ENCODE results near the gene SLC8B1. TPM values are rescaled to one million over a fixed set of nuclear protein-coding genes. Genes with fewer than 3 reads are reported as not detected.

The SLC8B1 gene
- total and polyA plus RNA-seq, 2 donors: 15.2 to 55.9 TPM

DNA sequence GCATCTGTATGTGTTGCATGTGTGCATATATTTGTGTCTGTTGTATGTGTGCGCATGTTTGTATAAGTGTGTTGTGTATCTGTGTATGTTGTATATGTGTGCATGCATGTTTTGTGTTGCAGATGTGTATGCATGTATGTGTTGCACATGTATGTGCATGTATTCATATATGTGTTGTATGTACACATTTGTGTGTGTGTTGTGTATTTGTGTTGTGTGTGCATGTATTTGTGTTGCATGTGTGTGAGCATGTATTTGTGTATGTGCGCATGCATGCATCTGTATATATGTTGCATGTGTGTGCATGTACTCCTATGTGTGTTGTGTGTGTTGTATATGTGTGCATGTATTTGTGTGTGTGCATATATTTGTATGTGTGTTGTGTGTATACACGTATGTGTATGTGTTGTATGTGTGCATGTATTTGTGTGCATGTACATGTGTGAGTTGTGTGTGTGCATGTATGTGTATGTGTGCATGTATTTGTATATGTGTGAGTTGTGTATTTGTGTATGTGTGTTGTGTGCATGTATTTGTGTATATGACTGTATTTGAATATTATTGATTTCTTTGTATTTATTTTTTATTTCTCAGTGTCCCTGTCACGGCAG lies 16.8 kb downstream of the SLC8B1 start:
- Histone ChIP-seq H3K27me3 (ENCODE audit: control insufficient read depth in 2 of 2, insufficient read depth in 1 of 2, low read length in 1 of 2) (no peaks in the 10 kb centered on the region), H3K36me3 (ENCODE audit: control insufficient read depth in 2 of 2, insufficient read depth in 2 of 2, low read length in 1 of 2) (peaks cover 76 to 98% of the 10 kb centered on the region in 2 donors)
- DNase-seq (ENCODE audit: low read depth in 6 of 9, low spot score in 9 of 9): no peak

DNA sequence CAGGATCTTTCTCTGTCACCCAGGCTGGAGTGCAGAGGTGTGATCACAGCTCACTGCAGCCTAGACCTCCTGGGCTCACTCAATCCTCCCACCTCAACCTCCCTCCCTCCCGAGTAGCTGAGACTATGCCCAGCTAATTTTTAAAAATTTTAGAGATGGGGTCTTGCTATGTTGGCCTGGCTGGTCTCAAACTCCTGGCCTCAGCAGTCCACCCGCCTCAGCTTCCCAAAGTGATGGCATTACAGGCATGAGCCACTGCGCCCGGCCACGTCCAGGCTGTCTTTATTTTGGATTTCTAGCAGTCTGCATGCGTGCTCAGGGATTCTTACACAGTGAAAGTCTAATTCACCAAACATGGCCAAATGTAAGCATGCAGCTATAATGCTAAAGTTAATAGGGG lies 17.8 kb downstream of the SLC8B1 start:
- H3K9me3 ChIP-seq (ENCODE audit: control insufficient read depth in 2 of 2, insufficient read depth in 1 of 2, low read length in 1 of 2): peaks cover 0 to 7% of the 10 kb centered on the region in 2 donors
- peaks cover 77 to 98% of the 10 kb centered on the region in 2 donors for H3K36me3 ChIP-seq (ENCODE audit: control insufficient read depth in 2 of 2, insufficient read depth in 2 of 2, low read length in 1 of 2)
- WGBS: 97% methylated on average over 6 of the region's 6 CpGs
- no peak for DNase-seq (ENCODE audit: low read depth in 6 of 9, low spot score in 9 of 9)
- no peaks in the 10 kb centered on the region for H3K27me3 ChIP-seq (ENCODE audit: control insufficient read depth in 2 of 2, insufficient read depth in 1 of 2, low read length in 1 of 2)
- H3K4me3 ChIP-seq (ENCODE audit: low read length in 2 of 2): no peak overlapping the region
- no peak overlapping the region for H3K27ac ChIP-seq (ENCODE audit: low read depth in 1 of 2, low read length in 1 of 2)
- no peaks in the 10 kb centered on the region for H3K4me1 ChIP-seq (ENCODE audit: control insufficient read depth in 2 of 2, insufficient read depth in 2 of 2, low read length in 2 of 2)

More for the DNA sequence above, 16.8 kb downstream of the SLC8B1 start:
- Histone ChIP-seq H3K4me3 (ENCODE audit: low read length in 2 of 2) (no peak overlapping the region), H3K27ac (ENCODE audit: low read depth in 1 of 2, low read length in 1 of 2) (no peak overlapping the region), H3K9me3 (ENCODE audit: control insufficient read depth in 2 of 2, insufficient read depth in 1 of 2, low read length in 1 of 2) (peaks cover 0 to 10% of the 10 kb centered on the region in 2 donors), H3K4me1 (ENCODE audit: control insufficient read depth in 2 of 2, insufficient read depth in 2 of 2, low read length in 2 of 2) (no peaks in the 10 kb centered on the region)
- WGBS: 98% methylated on average over 4 of the region's 4 CpGs

DNA sequence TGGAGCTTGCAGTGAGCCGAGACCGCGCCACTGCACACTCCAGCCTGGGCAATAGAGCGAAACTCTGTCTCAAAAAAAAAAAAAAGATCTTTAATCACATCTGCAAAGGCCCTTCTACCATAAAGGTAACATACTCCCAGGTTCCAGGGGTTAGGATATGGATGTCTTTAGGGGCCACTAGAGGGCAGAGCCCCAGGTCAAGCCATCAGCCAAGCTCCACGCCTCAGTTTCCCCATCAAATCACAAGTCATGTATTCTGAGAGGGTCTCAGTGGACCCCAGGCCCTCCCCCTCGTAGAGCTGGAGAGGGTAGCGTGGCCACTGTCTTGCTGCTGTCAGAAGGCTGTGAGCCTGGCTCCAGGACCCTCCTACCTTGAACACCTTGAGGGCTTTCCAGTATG lies 18.8 kb downstream of the SLC8B1 start:
- Histone ChIP-seq H3K4me3 (ENCODE audit: low read length in 2 of 2) (no peak overlapping the region), H3K9me3 (ENCODE audit: control insufficient read depth in 2 of 2, insufficient read depth in 1 of 2, low read length in 1 of 2) (peaks cover 0 to 5% of the 10 kb centered on the region in 2 donors), H3K27ac (ENCODE audit: low read depth in 1 of 2, low read length in 1 of 2) (no peak overlapping the region), H3K4me1 (ENCODE audit: control insufficient read depth in 2 of 2, insufficient read depth in 2 of 2, low read length in 2 of 2) (no peaks in the 10 kb centered on the region), H3K36me3 (ENCODE audit: control insufficient read depth in 2 of 2, insufficient read depth in 2 of 2, low read length in 1 of 2) (peaks cover 80 to 100% of the 10 kb centered on the region in 2 donors), H3K27me3 (ENCODE audit: control insufficient read depth in 2 of 2, insufficient read depth in 1 of 2, low read length in 1 of 2) (no peaks in the 10 kb centered on the region)
- 99% methylated on average over 7 of the region's 7 CpGs for WGBS
- no peak for DNase-seq (ENCODE audit: low read depth in 6 of 9, low spot score in 9 of 9)

DNA sequence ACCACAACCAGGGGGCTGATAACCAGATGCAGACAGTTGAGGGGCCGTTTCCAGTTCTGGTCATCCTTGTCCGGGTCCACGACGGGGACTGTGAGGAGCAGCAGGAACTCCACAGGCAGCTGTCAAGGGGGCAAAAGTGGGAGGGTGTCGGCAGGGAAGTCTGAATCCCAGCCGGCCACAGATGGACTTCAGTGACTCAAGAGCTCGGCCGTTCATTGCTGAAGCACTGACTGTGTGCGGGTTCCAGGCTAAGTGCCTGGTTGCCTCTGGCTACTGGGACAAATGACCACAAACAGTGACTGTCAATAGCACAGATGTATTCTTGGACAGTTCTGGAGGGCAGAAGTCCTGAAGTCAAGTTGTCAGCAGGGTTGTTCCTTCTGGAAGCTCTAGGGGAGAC lies 19.6 kb downstream of the SLC8B1 start:
- Histone ChIP-seq H3K9me3 (ENCODE audit: control insufficient read depth in 2 of 2, insufficient read depth in 1 of 2, low read length in 1 of 2) (peaks cover 0 to 1% of the 10 kb centered on the region in 2 donors), H3K36me3 (ENCODE audit: control insufficient read depth in 2 of 2, insufficient read depth in 2 of 2, low read length in 1 of 2) (peaks cover 79 to 99% of the 10 kb centered on the region in 2 donors), H3K4me3 (ENCODE audit: low read length in 2 of 2) (no peak overlapping the region), H3K27me3 (ENCODE audit: control insufficient read depth in 2 of 2, insufficient read depth in 1 of 2, low read length in 1 of 2) (no peaks in the 10 kb centered on the region), H3K27ac (ENCODE audit: low read depth in 1 of 2, low read length in 1 of 2) (no peak overlapping the region), H3K4me1 (ENCODE audit: control insufficient read depth in 2 of 2, insufficient read depth in 2 of 2, low read length in 2 of 2) (no peaks in the 10 kb centered on the region)
- DNase-seq (ENCODE audit: low read depth in 6 of 9, low spot score in 9 of 9): no peak
- 98% methylated on average over 9 of the region's 9 CpGs for WGBS

DNA sequence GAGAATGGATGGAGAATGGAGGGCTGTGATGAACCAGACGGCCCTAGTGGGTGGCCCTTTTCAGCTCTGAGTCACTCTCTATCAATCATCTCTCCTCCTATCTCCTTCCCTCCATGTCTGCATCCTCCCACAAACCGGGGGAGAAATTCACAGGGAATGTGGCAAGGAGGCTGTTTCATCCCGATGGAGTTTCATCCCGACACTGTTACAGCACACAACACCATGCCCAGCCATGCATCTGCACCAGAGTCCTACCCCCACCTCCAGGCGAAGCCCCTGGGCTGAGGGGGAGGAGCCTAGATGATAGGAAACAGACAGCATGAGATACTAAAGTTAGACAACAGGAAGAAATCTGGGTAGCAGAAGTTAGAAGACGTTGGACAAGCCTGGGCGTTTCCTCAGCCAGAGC lies 20.8 kb downstream of the SLC8B1 start:
- no peak for DNase-seq (ENCODE audit: low read depth in 6 of 9, low spot score in 9 of 9)
- H3K36me3 ChIP-seq (ENCODE audit: control insufficient read depth in 2 of 2, insufficient read depth in 2 of 2, low read length in 1 of 2): peaks cover 81 to 99% of the 10 kb centered on the region in 2 donors
- no peaks in the 10 kb centered on the region for H3K4me1 ChIP-seq (ENCODE audit: control insufficient read depth in 2 of 2, insufficient read depth in 2 of 2, low read length in 2 of 2)
- 95% methylated on average over 7 of the region's 7 CpGs for WGBS
- H3K9me3 ChIP-seq (ENCODE audit: control insufficient read depth in 2 of 2, insufficient read depth in 1 of 2, low read length in 1 of 2): peaks cover 0 to 1% of the 10 kb centered on the region in 2 donors
- H3K27ac ChIP-seq (ENCODE audit: low read depth in 1 of 2, low read length in 1 of 2): no peak overlapping the region
- no peak overlapping the region for H3K4me3 ChIP-seq (ENCODE audit: low read length in 2 of 2)
- H3K27me3 ChIP-seq (ENCODE audit: control insufficient read depth in 2 of 2, insufficient read depth in 1 of 2, low read length in 1 of 2): no peaks in the 10 kb centered on the region

DNA sequence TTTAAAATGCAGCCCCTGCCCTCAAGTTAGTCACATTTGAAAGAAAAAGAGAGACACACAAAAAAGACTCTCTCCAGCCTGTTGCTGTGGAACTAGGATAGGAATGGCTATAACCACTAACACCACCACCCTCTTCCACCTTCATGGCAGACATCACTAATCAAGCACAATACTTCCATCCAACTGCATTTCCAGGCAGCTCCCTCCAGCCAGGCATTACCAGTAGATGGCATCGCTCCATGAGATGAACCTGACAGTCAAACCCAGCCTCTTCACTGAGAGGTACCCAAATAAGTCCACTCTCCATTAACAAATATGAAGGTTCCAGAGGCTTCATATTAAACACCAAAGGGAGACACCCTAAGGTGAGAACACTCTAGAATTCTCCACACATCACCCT lies 24.4 kb downstream of the SLC8B1 start:
- H3K36me3 ChIP-seq (ENCODE audit: control insufficient read depth in 2 of 2, insufficient read depth in 2 of 2, low read length in 1 of 2): peaks cover 66 to 90% of the 10 kb centered on the region in 2 donors
- DNase-seq (ENCODE audit: low read depth in 6 of 9, low spot score in 9 of 9): peak in 2 of 9 donors; percentile 15 to 24
- 100% methylated on average over 1 of the region's 1 CpG for WGBS

DNA sequence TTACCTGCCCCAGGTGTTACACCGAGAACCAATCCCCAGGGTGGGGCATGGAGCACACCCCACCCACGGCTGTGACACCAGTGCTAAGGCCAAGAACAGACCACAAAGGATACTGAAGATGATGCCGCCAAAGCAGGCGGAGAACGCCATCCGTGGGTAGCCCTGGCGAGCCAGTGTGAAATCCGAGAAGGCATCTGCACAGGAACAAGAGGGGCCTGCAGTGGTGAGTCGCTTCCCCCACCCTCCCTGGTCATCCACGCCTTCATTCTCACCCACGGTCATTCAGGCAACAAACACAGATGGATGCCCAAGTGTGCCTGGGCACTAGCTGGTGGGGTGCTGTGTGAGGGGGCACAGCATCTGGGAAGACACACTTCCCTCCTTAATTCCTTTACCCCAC lies 28.5 kb downstream of the SLC8B1 start:
- Histone ChIP-seq H3K36me3 (ENCODE audit: control insufficient read depth in 2 of 2, insufficient read depth in 2 of 2, low read length in 1 of 2) (peaks cover 66 to 79% of the 10 kb centered on the region in 2 donors), H3K9me3 (ENCODE audit: control insufficient read depth in 2 of 2, insufficient read depth in 1 of 2, low read length in 1 of 2) (peaks cover 0 to 2% of the 10 kb centered on the region in 2 donors), H3K4me3 (ENCODE audit: low read length in 2 of 2) (no peak overlapping the region), H3K27ac (ENCODE audit: low read depth in 1 of 2, low read length in 1 of 2) (no peak overlapping the region), H3K4me1 (ENCODE audit: control insufficient read depth in 2 of 2, insufficient read depth in 2 of 2, low read length in 2 of 2) (peaks cover 5 to 17% of the 10 kb centered on the region in 2 donors), H3K27me3 (ENCODE audit: control insufficient read depth in 2 of 2, insufficient read depth in 1 of 2, low read length in 1 of 2) (no peaks in the 10 kb centered on the region)
- 96% methylated on average over 11 of the region's 11 CpGs for WGBS
- DNase-seq (ENCODE audit: low read depth in 6 of 9, low spot score in 9 of 9): no peak

More for the DNA sequence above, 24.4 kb downstream of the SLC8B1 start:
- Histone ChIP-seq H3K27me3 (ENCODE audit: control insufficient read depth in 2 of 2, insufficient read depth in 1 of 2, low read length in 1 of 2) (no peaks in the 10 kb centered on the region), H3K9me3 (ENCODE audit: control insufficient read depth in 2 of 2, insufficient read depth in 1 of 2, low read length in 1 of 2) (peaks cover 0 to 1% of the 10 kb centered on the region in 2 donors), H3K27ac (ENCODE audit: low read depth in 1 of 2, low read length in 1 of 2) (no peak overlapping the region), H3K4me1 (ENCODE audit: control insufficient read depth in 2 of 2, insufficient read depth in 2 of 2, low read length in 2 of 2) (no peaks in the 10 kb centered on the region), H3K4me3 (ENCODE audit: low read length in 2 of 2) (no peak overlapping the region)

DNA sequence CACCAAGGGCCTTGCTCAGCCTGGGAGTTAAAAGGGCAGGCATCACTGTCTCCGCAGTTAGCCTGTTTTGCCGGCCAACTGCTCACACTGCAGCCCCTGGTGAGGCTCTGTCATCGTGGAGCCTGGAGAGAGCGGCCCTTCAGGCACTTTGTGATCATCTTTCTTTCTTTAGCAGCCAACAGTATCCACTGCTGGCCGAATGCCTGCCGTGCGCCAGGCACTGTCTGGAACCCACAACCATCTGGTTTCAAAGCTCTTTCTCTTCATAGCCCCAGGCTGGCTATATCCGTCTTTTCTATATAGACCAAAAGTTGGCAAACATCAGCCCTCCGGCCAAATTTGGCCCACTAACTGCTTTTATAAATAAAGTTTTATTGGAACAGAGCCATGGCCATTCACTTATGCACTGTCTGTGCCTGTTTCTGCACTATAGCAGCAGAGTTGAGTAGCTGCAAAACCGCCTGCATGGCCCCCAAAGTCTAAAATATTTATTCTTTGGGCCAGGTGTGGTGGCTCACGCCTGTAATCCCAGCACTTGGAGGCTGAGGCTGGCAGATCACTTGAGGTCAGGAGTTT lies 29.5 kb downstream of the SLC8B1 start:
- Histone ChIP-seq H3K36me3 (ENCODE audit: control insufficient read depth in 2 of 2, insufficient read depth in 2 of 2, low read length in 1 of 2) (peaks cover 59 to 73% of the 10 kb centered on the region in 2 donors), H3K27ac (ENCODE audit: low read depth in 1 of 2, low read length in 1 of 2) (no peak overlapping the region), H3K27me3 (ENCODE audit: control insufficient read depth in 2 of 2, insufficient read depth in 1 of 2, low read length in 1 of 2) (no peaks in the 10 kb centered on the region), H3K9me3 (ENCODE audit: control insufficient read depth in 2 of 2, insufficient read depth in 1 of 2, low read length in 1 of 2) (peaks cover 0 to 1% of the 10 kb centered on the region in 2 donors), H3K4me1 (ENCODE audit: control insufficient read depth in 2 of 2, insufficient read depth in 2 of 2, low read length in 2 of 2) (peaks cover 5 to 17% of the 10 kb centered on the region in 2 donors), H3K4me3 (ENCODE audit: low read length in 2 of 2) (no peak overlapping the region)
- 97% methylated on average over 11 of the region's 11 CpGs for WGBS
- no peak for DNase-seq (ENCODE audit: low read depth in 6 of 9, low spot score in 9 of 9)

DNA sequence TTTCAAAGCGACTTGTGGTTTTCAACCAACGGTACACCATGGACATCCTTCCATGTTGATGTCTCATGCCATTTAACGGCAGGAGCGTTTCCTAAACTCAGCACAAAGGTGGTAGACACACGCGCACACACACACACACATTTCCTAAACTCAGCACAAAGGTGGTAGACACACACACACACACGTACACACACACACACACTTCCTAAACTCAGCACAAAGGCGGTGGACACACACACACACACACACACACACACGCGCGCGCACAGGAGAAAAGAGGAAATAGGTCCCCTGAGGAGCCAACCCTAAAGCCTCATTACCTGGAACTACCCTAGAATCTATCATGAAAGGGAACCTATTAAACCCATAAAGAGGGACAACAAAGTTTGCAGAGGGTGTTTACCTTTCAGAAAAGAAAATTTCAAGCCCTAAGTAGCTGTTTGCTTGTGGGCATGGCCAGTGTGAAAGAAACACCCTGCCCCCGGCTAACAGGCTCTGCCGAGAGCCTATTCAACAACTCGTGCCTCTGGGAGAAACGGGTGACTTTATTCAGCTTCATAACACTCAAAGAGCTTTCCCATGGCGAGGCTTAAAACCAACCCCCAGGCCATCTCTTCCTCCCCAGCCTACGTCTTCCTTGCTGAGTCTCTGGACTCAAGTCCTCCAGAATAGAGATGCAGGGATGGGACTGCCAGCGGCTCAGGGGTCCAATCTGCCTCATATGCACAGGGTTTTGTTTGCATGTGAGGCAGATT lies 31.8 kb downstream of the SLC8B1 start:
- no peak overlapping the region for H3K27ac ChIP-seq (ENCODE audit: low read depth in 1 of 2, low read length in 1 of 2)
- H3K36me3 ChIP-seq (ENCODE audit: control insufficient read depth in 2 of 2, insufficient read depth in 2 of 2, low read length in 1 of 2): peaks cover 62 to 77% of the 10 kb centered on the region in 2 donors
- H3K27me3 ChIP-seq (ENCODE audit: control insufficient read depth in 2 of 2, insufficient read depth in 1 of 2, low read length in 1 of 2): no peaks in the 10 kb centered on the region
- no peak overlapping the region for H3K4me3 ChIP-seq (ENCODE audit: low read length in 2 of 2)
- peaks cover 0 to 1% of the 10 kb centered on the region in 2 donors for H3K9me3 ChIP-seq (ENCODE audit: control insufficient read depth in 2 of 2, insufficient read depth in 1 of 2, low read length in 1 of 2)
- 36% methylated on average over 19 of the region's 19 CpGs for WGBS
- DNase-seq (ENCODE audit: low read depth in 6 of 9, low spot score in 9 of 9): peak in 5 of 9 donors; percentile 11 to 55 (median 23)
- peaks cover 5 to 17% of the 10 kb centered on the region in 2 donors for H3K4me1 ChIP-seq (ENCODE audit: control insufficient read depth in 2 of 2, insufficient read depth in 2 of 2, low read length in 2 of 2)
